ENCODE results near the gene ARHGEF19. TPM values are rescaled to one million over a fixed set of nuclear protein-coding genes. Genes with fewer than 3 reads are reported as not detected.

ARHGEF19 gene
- total RNA-seq, 2 experiments from 2014 or later = 10.7 to 12.1 TPM

- Mint-ChIP-seq H3K4me3 (no peak overlapping the region), H3K27me3 (no peaks in the 10 kb centered on the region), H3K9me3 (no peaks in the 10 kb centered on the region), H3K27ac (no peak overlapping the region), H3K36me3 (ENCODE audit: low read depth) (peaks cover 2% of the 10 kb centered on the region), H3K4me1 (peaks cover 28% of the 10 kb centered on the region)
- ChIA-PET POLR2A (no interaction called here), CTCF (no interaction called here)
- no peak for DNase-seq
Measured at GRCh38 chr1:16241221-16241708, 28.8 kb upstream of the ARHGEF19 start.

GRCh38 chr1:16239972-16240491 is 27.6 kb upstream of the ARHGEF19 start:
- H3K4me3 Mint-ChIP-seq = no peak overlapping the region
- H3K27ac Mint-ChIP-seq = no peak overlapping the region
- peaks cover 37% of the 10 kb centered on the region for H3K4me1 Mint-ChIP-seq
- H3K36me3 Mint-ChIP-seq (ENCODE audit: low read depth) = peaks cover 2% of the 10 kb centered on the region
- H3K27me3 Mint-ChIP-seq = no peaks in the 10 kb centered on the region
- ChIA-PET CTCF (interaction anchor here (1.1 to 1.4 kb wide), 2 partner anchors 10 to 168 kb away, joined by 3 read pairs; no protein-coding TSS in a partner anchor), POLR2A (no interaction called here)
- no peaks in the 10 kb centered on the region for H3K9me3 Mint-ChIP-seq
- DNase-seq = no peak

GRCh38 chr1:16237343-16237830 is 24.9 kb upstream of the ARHGEF19 start:
- Mint-ChIP-seq H3K36me3 (ENCODE audit: low read depth) (peaks cover 2% of the 10 kb centered on the region), H3K9me3 (no peaks in the 10 kb centered on the region), H3K27me3 (no peaks in the 10 kb centered on the region), H3K27ac (peak overlapping the region; percentile 89), H3K4me3 (peak overlapping the region; percentile 80), H3K4me1 (peaks cover 35% of the 10 kb centered on the region)
- DNase-seq = no peak
- CTCF ChIA-PET = interaction anchor here (0.5 to 2.7 kb wide), 7 partner anchors 10 to 646 kb away, joined by 3 to 7 read pairs (median 3); partner anchors contain the start of gene NECAP2
- POLR2A ChIA-PET = no interaction called here

GRCh38 chr1:16236511-16237342 is 24.3 kb upstream of the ARHGEF19 start, which contains the start of gene CPLANE2:
TSS of gene CPLANE2 (minus strand) at chr1:16237183. CDS start at chr1:16236742, 441 bp downstream.
- Mint-ChIP-seq H3K27me3 (no peaks in the 10 kb centered on the region), H3K36me3 (ENCODE audit: low read depth) (peaks cover 2% of the 10 kb centered on the region), H3K9me3 (no peaks in the 10 kb centered on the region), H3K4me1 (peaks cover 35% of the 10 kb centered on the region), H3K4me3 (peak within 1 kb of the TSS; percentile 80), H3K27ac (peak within 1 kb of the TSS; percentile 89)
- ChIA-PET CTCF (interaction anchor here (0.5 to 2.7 kb wide), 10 partner anchors 8 to 645 kb away, joined by 3 to 7 read pairs (median 4); partner anchors contain the start of gene NECAP2), POLR2A (no interaction called here)
- peak; percentile 96 for DNase-seq

- peak overlapping the region; percentile 81 for H3K27ac Mint-ChIP-seq
- H3K27me3 Mint-ChIP-seq = no peaks in the 10 kb centered on the region
- ChIA-PET POLR2A (no interaction called here), CTCF (interaction anchor here (1.0 to 1.8 kb wide), 4 partner anchors 9 to 205 kb away, joined by 5 to 6 read pairs (median 5); partner anchors contain the start of gene NECAP2)
- peak; percentile 57 for DNase-seq
- peaks cover 2% of the 10 kb centered on the region for H3K36me3 Mint-ChIP-seq (ENCODE audit: low read depth)
- H3K4me1 Mint-ChIP-seq = peaks cover 35% of the 10 kb centered on the region
- H3K9me3 Mint-ChIP-seq = no peaks in the 10 kb centered on the region
- peak overlapping the region; percentile 80 for H3K4me3 Mint-ChIP-seq
Measured at GRCh38 chr1:16235944-16236510, 23.6 kb upstream of the ARHGEF19 start.

GRCh38 chr1:16235347-16235746 is 22.9 kb upstream of the ARHGEF19 start:
- Mint-ChIP-seq H3K4me1 (peaks cover 35% of the 10 kb centered on the region), H3K9me3 (no peaks in the 10 kb centered on the region), H3K36me3 (ENCODE audit: low read depth) (peaks cover 2% of the 10 kb centered on the region), H3K27ac (no peak overlapping the region), H3K4me3 (no peak overlapping the region), H3K27me3 (no peaks in the 10 kb centered on the region)
- POLR2A ChIA-PET = no interaction called here
- no peak for DNase-seq
- CTCF ChIA-PET = interaction anchor here (0.6 to 1.8 kb wide), 3 partner anchors 9 to 700 kb away, joined by 3 to 5 read pairs (median 5); no protein-coding TSS in a partner anchor

GRCh38 chr1:16233431-16233830 is 21.0 kb upstream of the ARHGEF19 start:
- H3K27ac Mint-ChIP-seq = no peak overlapping the region
- peaks cover 28% of the 10 kb centered on the region for H3K4me1 Mint-ChIP-seq
- no peaks in the 10 kb centered on the region for H3K9me3 Mint-ChIP-seq
- no peak for DNase-seq
- POLR2A ChIA-PET = no interaction called here
- no peak overlapping the region for H3K4me3 Mint-ChIP-seq
- CTCF ChIA-PET = interaction anchor here (1.8 kb wide), 1 partner anchor 16 kb away, joined by 5 read pairs; no protein-coding TSS in a partner anchor
- H3K27me3 Mint-ChIP-seq = peaks cover 9% of the 10 kb centered on the region
- peaks cover 2% of the 10 kb centered on the region for H3K36me3 Mint-ChIP-seq (ENCODE audit: low read depth)

- ChIA-PET CTCF (no interaction called here), POLR2A (no interaction called here)
- Mint-ChIP-seq H3K27me3 (peaks cover 20% of the 10 kb centered on the region), H3K4me3 (no peak overlapping the region), H3K27ac (no peak overlapping the region), H3K9me3 (no peaks in the 10 kb centered on the region), H3K36me3 (ENCODE audit: low read depth) (peaks cover 2% of the 10 kb centered on the region), H3K4me1 (peaks cover 26% of the 10 kb centered on the region)
- DNase-seq = no peak
Measured at GRCh38 chr1:16232316-16232710, 19.9 kb upstream of the ARHGEF19 start.

- Mint-ChIP-seq H3K4me1 (peaks cover 23% of the 10 kb centered on the region), H3K36me3 (ENCODE audit: low read depth) (peaks cover 4% of the 10 kb centered on the region), H3K27me3 (peaks cover 24% of the 10 kb centered on the region), H3K27ac (no peak overlapping the region), H3K4me3 (no peak overlapping the region), H3K9me3 (no peaks in the 10 kb centered on the region)
- POLR2A ChIA-PET = no interaction called here
- DNase-seq = no peak
- CTCF ChIA-PET = no interaction called here
Measured at GRCh38 chr1:16231331-16232315, 19.2 kb upstream of the ARHGEF19 start.

GRCh38 chr1:16230744-16231143 is 18.3 kb upstream of the ARHGEF19 start:
- H3K4me3 Mint-ChIP-seq = no peak overlapping the region
- DNase-seq = no peak
- H3K4me1 Mint-ChIP-seq = peaks cover 17% of the 10 kb centered on the region
- H3K27ac Mint-ChIP-seq = no peak overlapping the region
- H3K27me3 Mint-ChIP-seq = peaks cover 33% of the 10 kb centered on the region
- peaks cover 7% of the 10 kb centered on the region for H3K36me3 Mint-ChIP-seq (ENCODE audit: low read depth)
- POLR2A ChIA-PET = no interaction called here
- CTCF ChIA-PET = interaction anchor here (0.8 kb wide), 1 partner anchor 10 kb away, joined by 3 read pairs; no protein-coding TSS in a partner anchor
- H3K9me3 Mint-ChIP-seq = no peaks in the 10 kb centered on the region

- peaks cover 7% of the 10 kb centered on the region for H3K36me3 Mint-ChIP-seq (ENCODE audit: low read depth)
- H3K27ac Mint-ChIP-seq = no peak overlapping the region
- peaks cover 35% of the 10 kb centered on the region for H3K27me3 Mint-ChIP-seq
- H3K9me3 Mint-ChIP-seq = no peaks in the 10 kb centered on the region
- H3K4me1 Mint-ChIP-seq = peaks cover 14% of the 10 kb centered on the region
- no peak overlapping the region for H3K4me3 Mint-ChIP-seq
- CTCF ChIA-PET = interaction anchor here (0.8 kb wide), 1 partner anchor 9 kb away, joined by 3 read pairs; no protein-coding TSS in a partner anchor
- DNase-seq = no peak
- POLR2A ChIA-PET = no interaction called here
Measured at GRCh38 chr1:16229976-16230740, 17.7 kb upstream of the ARHGEF19 start.
